GM19351 (cell line): ENCODE results near the gene PLCD1.

Experiments
- ATAC-seq: cut with Tn5 transposase; IDR thresholded peaks from one replicate; pipeline ENCODE4 v1.9.1; 2021; ENCODE audit warnings: mild to moderate bottlenecking, moderate library complexity; ENCODE audit not compliant: unreplicated experiment

PLCD1 gene

DNA sequence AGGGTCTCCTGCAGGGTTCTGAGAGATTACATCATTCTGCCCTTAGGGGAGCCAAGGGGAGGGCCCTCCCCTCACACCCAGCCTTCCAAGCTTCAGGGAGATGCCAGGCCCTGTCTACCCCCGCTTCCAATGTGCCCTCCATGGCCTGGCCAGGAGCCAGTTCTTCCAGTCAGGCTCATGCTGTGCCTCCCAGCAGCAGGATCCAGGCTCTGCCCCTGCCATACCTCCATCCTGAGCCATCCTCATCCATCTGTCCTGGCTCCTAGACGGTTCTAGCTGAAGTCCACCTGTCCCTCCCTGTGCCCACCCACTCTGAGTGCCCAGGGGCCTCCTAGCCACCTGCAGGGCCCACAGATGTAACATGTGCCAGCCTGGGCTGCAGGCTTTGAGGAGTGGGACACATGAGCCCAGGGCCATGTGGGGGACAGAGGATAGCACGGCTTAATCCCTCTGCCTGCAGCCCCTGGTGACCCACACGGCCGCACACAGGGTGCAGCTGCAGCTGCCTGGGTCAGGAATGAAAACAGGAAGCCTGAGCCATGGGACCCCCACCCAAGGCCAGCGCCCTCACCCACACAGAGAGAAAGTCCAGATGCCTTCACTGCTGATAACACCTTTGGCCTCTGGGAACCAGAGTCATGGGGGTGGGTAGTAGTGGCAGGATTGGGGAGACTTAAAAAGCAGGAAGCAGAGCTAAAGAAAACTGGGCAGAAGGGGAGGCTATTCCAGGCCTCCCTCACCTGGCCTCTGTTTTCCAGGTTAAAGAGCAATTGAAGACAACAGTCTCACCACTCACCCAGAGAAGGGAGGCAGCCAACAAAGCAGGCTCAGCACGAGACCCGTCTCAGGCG, 11.8 kb downstream of the PLCD1 start:
- no peak for ATAC-seq

GRCh38 chr3:38016847-38017444, 12.5 kb downstream of the PLCD1 start:
- no peak for ATAC-seq

GRCh38 chr3:38016410-38016809, 13.0 kb downstream of the PLCD1 start:
- ATAC-seq: no peak

GRCh38 chr3:38015984-38016383, 13.5 kb downstream of the PLCD1 start:
- ATAC-seq: no peak

GRCh38 chr3:38015485-38015884, 14.0 kb downstream of the PLCD1 start:
- no peak for ATAC-seq

DNA sequence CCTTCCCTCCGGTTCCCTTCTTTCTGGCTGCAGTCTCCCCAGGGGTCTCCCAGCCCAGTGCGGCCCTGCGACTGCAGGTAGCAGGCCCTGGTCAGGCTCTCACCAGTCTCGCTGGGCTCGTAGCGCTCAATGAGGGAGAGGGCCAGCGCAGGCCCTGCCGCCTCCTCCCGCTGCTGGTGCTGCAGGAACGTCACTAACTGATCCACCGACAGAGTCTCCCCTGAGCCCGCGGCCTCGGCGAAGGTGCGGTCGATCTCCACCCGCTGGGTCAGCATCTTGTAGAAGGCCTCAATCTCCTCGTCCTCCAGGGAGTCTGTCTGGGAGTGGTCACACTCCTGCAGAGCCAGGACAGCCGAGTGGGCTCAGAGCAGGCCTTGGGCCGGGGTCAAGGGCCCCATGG, 18.3 kb downstream of the PLCD1 start:
- ATAC-seq: no peak

DNA sequence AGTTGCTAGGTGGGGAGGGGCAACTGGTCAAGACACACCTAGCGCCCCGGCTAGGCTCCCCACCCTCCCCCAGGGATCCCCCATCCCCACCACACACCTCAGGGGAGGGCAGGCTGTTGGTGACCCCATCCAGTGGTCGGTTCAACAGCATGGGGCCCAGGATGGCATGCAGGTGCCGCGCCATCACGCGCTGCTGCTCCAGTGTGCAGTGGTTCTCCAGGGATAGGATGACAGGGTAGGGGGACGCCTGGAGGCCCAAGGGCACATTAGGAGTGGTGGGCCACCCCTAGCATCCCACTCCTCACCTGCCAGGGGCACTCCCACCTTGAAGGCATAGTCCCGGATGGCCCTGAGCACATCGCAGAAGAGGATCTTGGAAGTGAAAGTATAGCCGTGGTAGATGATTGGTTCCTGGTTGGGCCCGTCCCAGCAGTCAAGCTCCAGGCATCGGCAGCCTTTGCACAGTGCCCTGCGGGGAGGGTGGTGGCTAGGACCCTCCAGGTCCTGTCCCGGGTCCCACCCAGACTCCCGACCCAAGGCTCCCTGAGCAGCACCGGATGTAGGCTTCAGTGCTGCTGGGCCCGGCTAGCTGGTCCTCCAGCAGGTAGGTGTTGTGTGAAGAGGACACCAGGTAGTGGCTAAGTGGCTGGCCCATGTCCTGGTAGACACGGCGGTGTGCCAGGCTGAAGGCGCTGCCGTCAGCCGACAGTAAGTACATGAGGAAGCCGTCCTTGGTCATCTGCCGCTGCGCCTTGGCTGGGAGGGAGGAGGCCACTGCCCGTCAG, 19.4 kb downstream of the PLCD1 start:
- no peak for ATAC-seq

- ATAC-seq: no peak
These were observed 20.4 kb downstream of the PLCD1 start for GRCh38 chr3:38008971-38009580.

DNA sequence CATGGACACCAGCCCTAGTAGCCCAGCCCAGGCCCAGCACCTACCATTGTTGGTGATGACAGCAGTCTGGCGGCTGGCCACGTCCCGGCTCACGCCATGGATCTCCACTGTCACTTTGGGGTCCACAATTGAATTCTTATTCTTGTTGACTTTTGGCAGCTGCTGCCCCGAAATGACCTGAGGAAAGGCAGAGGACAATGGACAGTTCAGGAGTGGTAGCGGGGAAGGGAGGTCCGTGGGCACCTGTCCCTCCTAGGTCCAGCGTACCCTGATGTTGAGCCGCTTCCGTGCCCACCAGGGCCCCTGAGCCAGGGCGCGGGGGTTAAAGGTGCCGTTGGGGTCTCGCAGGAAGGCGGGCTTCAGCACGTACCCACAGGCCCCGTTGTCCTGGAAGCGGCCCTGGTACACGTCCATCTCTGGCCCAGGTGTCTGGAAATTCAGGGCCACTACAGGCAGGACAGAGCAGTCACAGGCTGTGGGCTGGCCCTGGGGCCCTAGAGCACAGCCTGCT, 21.2 kb downstream of the PLCD1 start:
- ATAC-seq: no peak

- no peak for ATAC-seq
These were observed 21.7 kb downstream of the PLCD1 start for GRCh38 chr3:38007754-38008090.

DNA sequence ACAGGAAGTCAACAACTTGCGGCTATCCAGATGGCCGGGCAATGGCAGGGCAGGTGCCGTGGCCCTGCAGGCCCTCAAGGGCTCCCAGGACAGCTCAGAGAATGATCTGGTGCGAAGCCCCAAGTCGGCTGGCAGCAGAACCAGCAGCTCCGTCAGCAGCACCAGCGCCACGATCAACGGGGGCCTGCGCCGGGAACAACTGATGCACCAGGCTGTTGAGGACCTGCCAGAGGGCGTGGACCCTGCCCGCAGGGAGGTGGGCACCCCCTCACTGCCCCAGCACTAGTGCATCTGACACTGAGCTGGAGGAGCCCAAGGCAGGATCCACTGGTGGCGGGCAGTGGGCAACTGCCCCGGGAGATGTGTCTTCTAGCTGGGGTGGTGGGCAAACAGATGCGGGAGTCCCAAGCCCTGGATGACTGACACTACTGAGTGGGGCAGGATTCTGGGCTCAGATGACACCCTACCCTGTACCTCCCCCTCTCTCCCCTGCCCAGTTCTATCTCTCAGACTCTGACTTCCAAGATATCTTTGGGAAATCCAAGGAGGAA, 22.9 kb downstream of the PLCD1 start:
- ATAC-seq: no peak

GRCh38 chr3:38006031-38006430, 23.4 kb downstream of the PLCD1 start:
- ATAC-seq: no peak

DNA sequence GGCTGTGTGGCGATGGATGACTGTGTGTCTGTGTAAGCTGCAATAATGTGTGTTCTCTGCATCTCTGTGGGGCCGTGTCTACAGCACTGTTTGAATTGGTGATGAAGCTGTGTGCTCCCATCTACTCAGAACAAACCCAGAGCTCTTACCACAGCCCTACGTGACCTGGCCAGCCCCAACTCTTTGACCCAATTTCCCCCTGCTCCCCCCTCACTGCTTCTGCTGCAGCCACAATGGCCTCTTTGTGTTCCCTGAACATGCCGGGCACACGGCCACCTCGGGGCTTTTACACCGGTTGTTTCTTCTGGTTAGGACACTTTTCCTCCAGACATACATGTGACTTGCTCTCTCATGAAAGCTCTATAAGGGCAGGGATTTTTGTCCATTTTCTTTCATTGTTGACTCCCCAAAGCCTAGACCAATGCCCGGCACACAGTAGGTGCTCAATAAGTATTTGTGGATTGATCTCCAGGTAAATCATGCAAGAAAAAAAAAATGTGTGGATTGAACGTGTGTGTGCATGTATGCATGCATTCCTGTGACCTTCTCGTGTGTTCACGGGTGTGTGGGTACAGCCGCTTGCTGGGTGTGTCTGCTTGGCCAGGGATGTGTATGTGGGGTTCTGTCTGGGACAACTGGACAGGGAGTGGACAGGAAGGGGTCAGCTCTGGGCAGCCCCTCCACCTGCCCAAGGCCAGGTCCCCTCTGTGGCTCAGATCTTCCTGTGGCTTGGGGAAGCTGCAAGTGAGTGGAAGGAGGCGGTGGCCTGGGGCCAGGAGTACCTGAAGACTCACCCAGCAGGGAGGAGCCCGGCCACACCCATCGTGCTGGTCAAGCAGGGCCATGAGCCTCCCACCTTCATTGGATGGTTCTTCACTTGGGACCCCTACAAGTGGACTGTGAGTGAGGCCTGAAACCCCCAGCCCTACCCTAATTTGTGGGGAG, 24.1 kb downstream of the PLCD1 start:
- ATAC-seq: no peak

- ATAC-seq: no peak
These were observed 24.9 kb downstream of the PLCD1 start for GRCh38 chr3:38004415-38005075.

- no peak for ATAC-seq
These were observed 25.5 kb downstream of the PLCD1 start for GRCh38 chr3:38003817-38004414.

- peak; percentile 40 for ATAC-seq
These were observed 26.0 kb downstream of the PLCD1 start for GRCh38 chr3:38003371-38003816.

DNA sequence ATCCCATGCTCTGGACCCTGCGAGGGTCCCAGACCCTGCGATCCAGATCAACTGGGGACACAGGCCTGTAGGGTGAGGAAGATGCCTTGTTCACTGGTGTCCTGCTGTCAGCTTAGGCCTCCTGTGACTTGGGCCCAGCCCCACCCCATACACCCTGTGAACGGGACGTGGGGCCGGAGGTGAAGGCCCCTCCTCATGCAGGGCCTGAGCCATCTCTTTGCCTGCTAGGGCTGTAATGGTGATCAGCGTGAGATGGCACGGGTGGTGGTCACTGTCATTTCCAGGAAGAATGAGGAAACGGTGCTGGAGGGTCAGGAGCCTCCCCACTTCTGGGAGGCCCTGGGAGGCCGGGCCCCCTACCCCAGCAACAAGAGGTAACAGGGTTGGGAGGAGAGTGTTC, 26.5 kb downstream of the PLCD1 start:
- ATAC-seq: no peak

GRCh38 chr3:38002291-38002876, 27.1 kb downstream of the PLCD1 start:
- ATAC-seq: no peak
